NCI-H1417 (cell line): ENCODE data around the gene NPAS1.

Source experiments
- DNase-seq, 3 experiments: peaks; one replicate each; lab custom pipeline; 2025; lab: John Stamatoyannopoulos, UW

NPAS1 gene

GRCh38 chr19:47020132-47020805 is 632 bp downstream of the NPAS1 start:
- DNase-seq, result no peak

- peak in 1 of 3 experiments; percentile 23 for DNase-seq
These were observed 1.4 kb downstream of the NPAS1 start for GRCh38 chr19:47020992-47021496.

- DNase-seq, result peak in 2 of 3 experiments; percentile 12 to 23
These were observed 2.0 kb downstream of the NPAS1 start for GRCh38 chr19:47021536-47022139.

GRCh38 chr19:47022140-47022536 is 2.5 kb downstream of the NPAS1 start:
- no peak for DNase-seq

- DNase-seq, result peak in 2 of 3 experiments; percentile 71 to 76
These were observed 3.2 kb downstream of the NPAS1 start for GRCh38 chr19:47022541-47023447.

GRCh38 chr19:47023448-47023794 is 3.8 kb downstream of the NPAS1 start:
- peak in 2 of 3 experiments; percentile 45 to 75 for DNase-seq

GRCh38 chr19:47024502-47024901 is 4.9 kb downstream of the NPAS1 start:
- DNase-seq, result no peak

DNA sequence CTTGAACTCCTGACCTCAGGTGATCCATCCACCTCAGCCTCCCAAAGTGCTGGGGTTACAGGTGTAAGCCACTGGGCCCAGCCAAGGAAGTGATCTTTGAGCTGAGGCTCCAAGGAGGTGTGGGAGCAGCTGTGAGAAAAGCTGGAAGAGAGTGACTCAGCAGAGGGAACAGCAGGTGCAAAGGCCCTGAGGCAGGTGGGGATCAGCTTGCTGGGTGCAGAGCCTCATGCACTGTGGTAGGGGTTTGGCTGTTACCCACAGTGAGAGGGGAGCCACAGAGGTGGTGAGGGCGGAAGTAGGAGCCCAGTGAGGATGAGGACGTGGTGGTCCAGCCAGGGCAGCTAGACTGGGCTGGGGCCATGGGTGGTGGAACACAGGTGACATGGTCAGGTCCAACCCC is 6.5 kb downstream of the NPAS1 start:
- no peak for DNase-seq

DNA sequence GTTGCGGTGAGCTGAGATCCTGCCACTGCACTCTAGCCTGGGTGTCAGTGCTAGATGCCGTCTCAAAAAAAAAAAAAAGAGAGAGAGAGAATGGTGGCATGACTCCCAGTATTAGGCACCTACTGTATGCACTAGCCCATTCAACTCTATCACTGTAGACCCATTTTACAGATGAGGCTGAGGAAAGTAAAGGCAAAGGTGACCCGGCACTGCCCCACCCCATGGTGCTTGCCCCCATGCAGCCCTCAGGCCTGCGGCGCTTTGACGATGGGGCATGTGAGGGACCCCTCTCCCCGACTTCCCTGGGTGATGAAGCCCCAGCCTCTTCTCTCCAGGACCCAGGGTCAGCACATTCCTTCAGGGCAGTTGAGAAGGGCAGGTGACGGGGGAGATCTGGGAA is 7.3 kb downstream of the NPAS1 start:
- no peak for DNase-seq

DNA sequence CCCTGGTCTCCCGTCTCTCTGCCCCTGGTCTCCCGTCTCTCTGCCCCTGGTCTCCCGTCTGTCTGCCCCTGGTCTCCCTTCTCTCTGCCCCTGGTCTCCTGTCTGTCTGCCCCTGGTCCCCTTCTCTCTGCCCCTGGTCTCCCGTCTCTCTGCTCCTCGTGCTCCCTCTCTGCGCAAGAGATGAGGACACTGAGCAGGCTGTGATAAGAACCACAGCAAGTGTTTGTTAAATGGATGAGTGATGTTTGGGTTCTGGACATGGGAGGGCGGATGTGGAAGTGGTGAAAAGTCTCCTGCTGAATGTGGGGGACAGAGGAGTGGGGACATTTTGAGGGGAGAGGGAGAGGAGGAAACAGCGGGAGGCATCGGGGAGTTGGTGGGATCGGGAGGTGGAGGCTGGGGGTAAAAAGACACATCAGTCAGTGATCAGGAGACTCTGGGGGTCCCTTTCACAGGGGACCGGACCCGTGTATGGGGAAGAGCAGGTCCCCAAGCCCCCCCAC is 8.0 kb downstream of the NPAS1 start:
- DNase-seq, result peak in 1 of 3 experiments; percentile 25

- DNase-seq, result peak in 2 of 3 experiments; percentile 55 to 75
These were observed 8.6 kb downstream of the NPAS1 start for GRCh38 chr19:47028195-47028601.

DNA sequence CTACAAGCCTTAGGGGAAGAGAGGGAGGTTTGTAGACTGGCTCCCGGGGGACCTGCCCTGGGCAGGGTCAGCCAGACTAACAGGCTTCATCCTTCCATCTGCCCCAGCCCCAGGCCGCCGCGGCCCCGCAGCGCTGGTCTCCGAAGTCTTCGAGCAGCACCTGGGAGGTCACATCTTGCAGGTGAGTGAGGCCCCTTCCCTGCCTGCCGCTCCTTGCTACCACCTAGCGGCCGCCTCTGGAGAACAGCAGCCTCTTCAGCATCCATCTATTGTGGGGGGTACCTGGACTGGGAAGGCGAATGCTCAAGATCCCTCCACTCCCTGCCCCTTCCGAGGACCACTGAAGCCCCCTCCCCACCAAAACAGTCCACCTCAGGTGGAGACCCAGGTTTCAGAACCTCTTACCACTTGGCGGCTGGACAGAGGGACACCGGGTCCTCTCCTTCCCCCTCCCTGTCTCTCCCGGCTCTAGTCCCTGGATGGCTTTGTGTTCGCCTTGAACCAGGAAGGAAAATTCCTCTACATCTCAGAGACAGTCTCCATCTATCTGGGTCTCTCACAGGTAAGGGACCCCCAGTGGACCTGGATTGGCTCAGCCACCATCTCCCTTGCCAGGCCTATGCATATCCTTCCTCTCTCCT is 12.7 kb downstream of the NPAS1 start:
- DNase-seq, result peak; percentile 50 to 77 (median 57)

GRCh38 chr19:47035127-47036096 is 15.8 kb downstream of the NPAS1 start:
- peak; percentile 89 to 93 (median 92) for DNase-seq

DNA sequence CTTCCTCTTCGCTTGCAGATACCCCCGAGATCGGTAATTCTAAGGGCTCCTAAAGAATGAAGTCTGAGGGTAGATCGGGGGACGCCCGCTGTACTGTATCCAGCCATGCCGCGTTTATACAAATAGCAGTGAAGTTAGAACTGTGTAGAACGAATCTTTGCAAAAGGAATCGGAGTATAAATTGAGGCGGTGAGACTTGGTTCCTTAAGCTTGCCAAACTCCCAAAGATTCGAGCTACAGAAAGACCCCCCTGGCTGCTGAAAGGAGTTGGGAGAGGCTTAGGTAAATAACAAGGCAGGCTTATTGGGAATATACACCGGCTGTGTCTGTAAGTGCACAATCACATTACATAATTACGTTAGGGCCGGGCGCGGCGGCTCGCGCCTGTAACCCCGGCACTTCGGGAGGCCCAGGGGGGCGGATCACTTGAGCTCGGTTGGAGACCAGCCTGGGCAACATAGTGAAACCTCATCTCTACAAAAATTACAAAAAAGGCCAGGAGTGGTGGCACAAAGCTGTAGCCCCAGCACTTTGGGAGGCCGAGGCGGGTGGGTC is 16.5 kb downstream of the NPAS1 start:
- peak; percentile 64 to 90 (median 87) for DNase-seq

GRCh38 chr19:47037766-47038165 is 18.1 kb downstream of the NPAS1 start:
- DNase-seq, result no peak

DNA sequence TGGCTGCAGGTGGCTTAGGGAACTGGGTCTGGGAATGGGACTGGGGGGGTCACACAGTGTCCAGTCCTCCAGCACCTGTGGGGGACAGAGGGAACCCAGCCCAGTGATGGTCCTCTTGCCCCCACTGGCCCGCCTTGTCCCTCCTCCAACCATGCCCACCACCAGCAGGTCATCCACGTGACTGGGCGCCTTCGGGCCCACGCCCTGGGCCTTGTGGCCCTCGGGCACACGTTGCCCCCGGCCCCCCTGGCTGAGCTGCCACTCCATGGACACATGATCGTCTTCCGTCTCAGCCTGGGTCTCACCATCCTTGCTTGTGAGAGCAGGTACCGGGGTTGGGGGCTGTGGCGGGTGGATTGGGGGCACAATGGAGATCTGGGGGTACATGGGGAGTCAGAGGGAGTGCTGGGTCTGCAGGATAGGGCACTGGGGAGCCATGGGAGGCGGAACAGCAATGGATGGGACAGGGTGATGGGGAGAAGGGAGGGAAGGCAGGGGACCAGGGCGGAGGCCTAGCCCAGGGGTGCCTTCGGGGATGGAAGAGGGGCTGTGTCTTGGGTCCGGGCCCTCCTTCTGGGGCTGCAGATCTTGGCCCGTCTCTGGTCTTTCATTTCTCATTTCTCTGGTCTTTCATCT is 19.7 kb downstream of the NPAS1 start:
- DNase-seq, result no peak

- no peak for DNase-seq
These were observed 21.2 kb downstream of the NPAS1 start for GRCh38 chr19:47040869-47041268.

GRCh38 chr19:47044946-47045866 is 25.6 kb downstream of the NPAS1 start:
- DNase-seq, result no peak
